Measurements from ENCODE around the gene ITPR2. TPM values are rescaled to one million over a fixed set of nuclear protein-coding genes. Genes with fewer than 3 reads are reported as not detected.

ITPR2 gene
- polyA plus RNA-seq, 1 experiment, result 3.5 TPM

GRCh38 chr12:26402648-26403047 lies 430.3 kb downstream of the ITPR2 start:
- POLR2A ChIA-PET, result no interaction called here
- Histone ChIP-seq H3K4me3 (ENCODE audit: low read depth, low read length) (no peak overlapping the region), H3K27me3 (ENCODE audit: control insufficient read depth, insufficient read depth, low read length) (no peaks in the 10 kb centered on the region), H3K36me3 (ENCODE audit: control insufficient read depth, insufficient read depth, low read length) (no peaks in the 10 kb centered on the region; the same call in 1 of the 2 replicates)
- CTCF ChIA-PET, result interaction anchor here (1.1 kb wide), 1 partner anchor 284 kb away, joined by 3 read pairs; no protein-coding TSS in a partner anchor
- DNase-seq (ENCODE audit: low read depth), result no peak
- TF ChIP-seq CTCF (IDR thresholded peaks at IDR 0.05; ENCODE audit: insufficient read depth, low read depth, low read length), result no peak

- ChIA-PET POLR2A (no interaction called here), CTCF (interaction anchor here (0.9 kb wide), 1 partner anchor 21 kb away, joined by 3 read pairs; no protein-coding TSS in a partner anchor)
- H3K4me3 ChIP-seq (ENCODE audit: low read depth, low read length), result no peak overlapping the region
- no peak for DNase-seq (ENCODE audit: low read depth)
- H3K36me3 ChIP-seq (ENCODE audit: control insufficient read depth, insufficient read depth, low read length), result no peaks in the 10 kb centered on the region; the same call in 1 of the 2 replicates
- TF ChIP-seq CTCF (IDR thresholded peaks at IDR 0.05; ENCODE audit: insufficient read depth, low read depth, low read length), result no peak
- no peaks in the 10 kb centered on the region for H3K27me3 ChIP-seq (ENCODE audit: control insufficient read depth, insufficient read depth, low read length)
These were observed 431.1 kb downstream of the ITPR2 start for GRCh38 chr12:26401874-26402273.

GRCh38 chr12:26400627-26401026 lies 432.4 kb downstream of the ITPR2 start:
- no peak overlapping the region for H3K4me3 ChIP-seq (ENCODE audit: low read depth, low read length)
- CTCF ChIA-PET, result no interaction called here
- H3K27me3 ChIP-seq (ENCODE audit: control insufficient read depth, insufficient read depth, low read length), result no peaks in the 10 kb centered on the region
- TF ChIP-seq CTCF (IDR thresholded peaks at IDR 0.05; ENCODE audit: insufficient read depth, low read depth, low read length), result no peak
- DNase-seq (ENCODE audit: low read depth), result no peak
- H3K36me3 ChIP-seq (ENCODE audit: control insufficient read depth, insufficient read depth, low read length), result no peaks in the 10 kb centered on the region; the same call in 1 of the 2 replicates
- POLR2A ChIA-PET, result no interaction called here

- ChIA-PET CTCF (no interaction called here), POLR2A (no interaction called here)
- Histone ChIP-seq H3K36me3 (ENCODE audit: control insufficient read depth, insufficient read depth, low read length) (no peaks in the 10 kb centered on the region; the same call in none of the 2 replicates), H3K27me3 (ENCODE audit: control insufficient read depth, insufficient read depth, low read length) (no peaks in the 10 kb centered on the region), H3K4me3 (ENCODE audit: low read depth, low read length) (no peak overlapping the region)
- DNase-seq (ENCODE audit: low read depth), result no peak
- no peak for TF ChIP-seq CTCF (IDR thresholded peaks at IDR 0.05; ENCODE audit: insufficient read depth, low read depth, low read length)
These were observed 433.6 kb downstream of the ITPR2 start for GRCh38 chr12:26399381-26399780.

GRCh38 chr12:26396402-26396801 lies 436.6 kb downstream of the ITPR2 start:
- TF ChIP-seq CTCF (IDR thresholded peaks at IDR 0.05; ENCODE audit: insufficient read depth, low read depth, low read length), result no peak
- DNase-seq (ENCODE audit: low read depth), result no peak
- ChIA-PET POLR2A (no interaction called here), CTCF (interaction anchor here (0.9 to 1.2 kb wide), 2 partner anchors 10 to 277 kb away, joined by 3 read pairs; no protein-coding TSS in a partner anchor)
- no peaks in the 10 kb centered on the region; the same call in 1 of the 2 replicates for H3K36me3 ChIP-seq (ENCODE audit: control insufficient read depth, insufficient read depth, low read length)
- H3K27me3 ChIP-seq (ENCODE audit: control insufficient read depth, insufficient read depth, low read length), result no peaks in the 10 kb centered on the region
- no peak overlapping the region for H3K4me3 ChIP-seq (ENCODE audit: low read depth, low read length)

Data from BJ (cell line).